Brain microvascular endothelial cell (primary cell): ENCODE data around the gene GPR78.

Experiments
- DNase-seq: peaks from one replicate; pipeline ENCODE4 v3.0.0-alpha.2; 2020
- H3K27ac ChIP-seq: fragments of 250-450 bp; sonication (Bioruptor Pico); 2 replicates; pipeline ENCODE4 v1.5.1; 2020; ENCODE audit warnings: mild to moderate bottlenecking, moderate library complexity
- H3K27me3 ChIP-seq: fragments of 250-450 bp; sonication (Bioruptor Pico); replicated peaks from 2 replicates; pipeline ENCODE4 v1.5.1; 2020; ENCODE audit warnings: mild to moderate bottlenecking
- H3K36me3 ChIP-seq: fragments of 250-450 bp; sonication (Bioruptor Pico); replicated peaks from 2 replicates; pipeline ENCODE4 v1.5.1; 2020; ENCODE audit warnings: mild to moderate bottlenecking
- H3K4me3 ChIP-seq: 2 replicates; pipeline ENCODE4 v1.5.1; 2011; ENCODE audit warnings: low read depth, mild to moderate bottlenecking, control low read depth, low read length, moderate library complexity
- in situ Hi-C: cut with HindIII; loops from 2 replicates; pipeline ENCODE4 v1.10.0; 2017; ENCODE audit warnings: low sequenced_read_pairs, low pct_ligation_motif_present
- TF ChIP-seq, protein P1 (sequence below): IDR thresholded peaks from 2 replicates; pipeline ENCODE4 v1.5.1; 2011; ENCODE audit warnings: low read depth, mild to moderate bottlenecking, moderate library complexity, low read length, control low read depth, inconsistent platforms; ENCODE audit errors: missing control alignments

GPR78 gene

DNA sequence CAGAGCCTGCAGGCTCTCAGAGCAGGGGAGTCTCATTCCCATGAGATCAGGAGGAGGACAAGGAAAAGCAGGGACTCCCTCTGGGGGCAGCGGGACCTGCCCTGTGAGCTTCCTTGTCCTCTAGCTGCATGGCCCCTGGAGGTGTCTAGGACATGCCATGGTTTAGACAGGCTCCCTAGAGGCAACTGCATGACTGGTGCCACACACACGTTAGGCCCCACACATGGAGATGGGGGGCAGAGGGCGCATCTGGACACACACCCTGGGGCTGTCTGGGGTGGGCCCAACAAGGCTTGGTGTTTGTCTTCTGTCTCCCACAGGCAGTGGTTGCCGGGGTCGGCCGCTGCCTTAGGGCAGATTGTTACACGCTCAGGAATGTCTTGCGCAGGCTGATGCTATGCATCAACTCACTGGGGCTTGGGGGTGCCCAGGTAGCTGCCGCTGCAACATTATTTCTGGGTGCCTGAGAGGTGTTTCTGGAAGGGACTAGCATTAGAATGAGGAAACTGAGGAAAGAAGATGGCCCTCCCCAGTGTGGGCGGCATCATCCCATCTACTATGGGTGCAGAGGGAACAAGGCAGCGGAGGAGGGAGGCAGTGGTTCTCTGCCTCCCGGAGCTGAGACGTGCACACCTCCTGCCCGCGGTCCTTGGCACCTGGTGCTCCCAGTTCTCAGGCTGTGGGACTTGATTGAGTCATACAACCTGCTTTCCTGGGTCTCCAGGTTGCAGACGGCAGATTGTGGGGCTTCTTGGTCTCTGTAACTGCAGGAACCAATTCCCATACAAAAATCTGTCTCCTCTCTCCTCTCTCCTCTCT lies 32.1 kb upstream of the GPR78 start:
- no peak overlapping the region for H3K4me3 ChIP-seq
- no peaks in the 10 kb centered on the region for H3K36me3 ChIP-seq
- no peaks in the 10 kb centered on the region for H3K27me3 ChIP-seq
- TF ChIP-seq, protein P1, sequence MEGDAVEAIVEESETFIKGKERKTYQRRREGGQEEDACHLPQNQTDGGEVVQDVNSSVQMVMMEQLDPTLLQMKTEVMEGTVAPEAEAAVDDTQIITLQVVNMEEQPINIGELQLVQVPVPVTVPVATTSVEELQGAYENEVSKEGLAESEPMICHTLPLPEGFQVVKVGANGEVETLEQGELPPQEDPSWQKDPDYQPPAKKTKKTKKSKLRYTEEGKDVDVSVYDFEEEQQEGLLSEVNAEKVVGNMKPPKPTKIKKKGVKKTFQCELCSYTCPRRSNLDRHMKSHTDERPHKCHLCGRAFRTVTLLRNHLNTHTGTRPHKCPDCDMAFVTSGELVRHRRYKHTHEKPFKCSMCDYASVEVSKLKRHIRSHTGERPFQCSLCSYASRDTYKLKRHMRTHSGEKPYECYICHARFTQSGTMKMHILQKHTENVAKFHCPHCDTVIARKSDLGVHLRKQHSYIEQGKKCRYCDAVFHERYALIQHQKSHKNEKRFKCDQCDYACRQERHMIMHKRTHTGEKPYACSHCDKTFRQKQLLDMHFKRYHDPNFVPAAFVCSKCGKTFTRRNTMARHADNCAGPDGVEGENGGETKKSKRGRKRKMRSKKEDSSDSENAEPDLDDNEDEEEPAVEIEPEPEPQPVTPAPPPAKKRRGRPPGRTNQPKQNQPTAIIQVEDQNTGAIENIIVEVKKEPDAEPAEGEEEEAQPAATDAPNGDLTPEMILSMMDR: no peak
- no peak for DNase-seq
- in situ Hi-C loops: no loop called here
- H3K27ac ChIP-seq: no peak overlapping the region

DNA sequence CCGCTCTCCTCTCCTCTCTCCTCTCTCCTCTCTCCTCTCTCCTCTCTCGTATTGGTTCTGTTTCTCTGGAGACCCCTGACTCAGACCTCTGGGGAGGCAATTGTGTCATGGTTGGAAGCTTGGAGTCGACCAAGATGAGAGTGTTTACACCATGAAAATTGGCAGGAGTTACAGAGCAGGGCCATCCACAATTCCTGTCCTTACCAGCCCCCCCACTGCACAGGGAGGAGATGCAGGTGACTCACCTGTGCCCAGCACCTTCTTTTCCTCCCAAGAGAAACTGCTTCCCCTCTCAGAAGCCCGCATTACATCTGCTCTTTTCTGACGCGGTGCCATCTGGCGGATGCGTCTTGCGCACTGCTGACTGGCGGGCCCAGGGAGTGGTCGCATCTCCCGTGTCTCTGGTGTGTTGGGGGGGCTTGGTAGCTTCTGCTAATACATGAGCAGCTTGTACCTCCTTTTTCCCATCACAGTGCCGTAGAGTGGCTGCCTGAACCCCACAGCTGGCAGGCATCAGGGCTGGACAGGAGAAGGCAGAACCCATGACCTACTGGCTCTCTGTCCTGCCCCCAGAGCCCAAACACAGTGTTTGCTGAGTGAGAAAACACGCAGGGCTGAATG lies 31.4 kb upstream of the GPR78 start:
- Histone ChIP-seq H3K4me3 (no peak overlapping the region), H3K36me3 (no peaks in the 10 kb centered on the region), H3K27me3 (no peaks in the 10 kb centered on the region), H3K27ac (no peak overlapping the region)
- TF ChIP-seq, protein P1: no peak
- in situ Hi-C loops: no loop called here
- no peak for DNase-seq

DNA sequence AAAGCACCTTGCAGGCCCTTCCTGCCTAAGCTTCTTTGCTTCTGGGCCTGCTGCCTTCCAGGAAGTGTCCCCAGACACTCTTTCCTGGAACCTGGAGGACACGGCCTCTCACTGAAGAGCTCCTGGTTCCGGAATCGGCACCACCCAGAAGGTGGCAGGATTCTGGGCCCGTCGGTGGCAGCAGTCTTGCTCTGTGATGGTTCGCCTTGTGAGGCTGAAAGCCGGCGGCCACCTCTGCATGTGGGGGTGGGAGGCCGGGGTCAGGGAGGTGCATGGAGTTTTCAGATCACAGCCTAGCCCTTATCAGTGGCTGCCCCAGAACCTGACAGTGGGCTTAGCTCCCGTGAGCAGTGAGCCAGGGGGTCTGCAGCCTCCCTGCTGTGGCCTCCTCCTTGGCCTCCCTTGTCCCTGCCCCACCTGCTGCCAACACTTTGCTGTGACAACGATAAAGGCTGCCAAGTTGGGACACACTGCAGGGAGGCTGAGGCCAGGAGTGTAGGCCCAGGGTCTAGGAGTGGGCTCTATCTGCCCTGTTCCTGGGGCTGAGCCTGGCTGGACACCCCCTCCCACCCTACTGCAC lies 30.8 kb upstream of the GPR78 start:
- TF ChIP-seq, protein P1: no peak
- Histone ChIP-seq H3K27me3 (no peaks in the 10 kb centered on the region), H3K27ac (no peak overlapping the region), H3K4me3 (no peak overlapping the region), H3K36me3 (no peaks in the 10 kb centered on the region)
- in situ Hi-C loops: no loop called here
- DNase-seq: no peak

DNA sequence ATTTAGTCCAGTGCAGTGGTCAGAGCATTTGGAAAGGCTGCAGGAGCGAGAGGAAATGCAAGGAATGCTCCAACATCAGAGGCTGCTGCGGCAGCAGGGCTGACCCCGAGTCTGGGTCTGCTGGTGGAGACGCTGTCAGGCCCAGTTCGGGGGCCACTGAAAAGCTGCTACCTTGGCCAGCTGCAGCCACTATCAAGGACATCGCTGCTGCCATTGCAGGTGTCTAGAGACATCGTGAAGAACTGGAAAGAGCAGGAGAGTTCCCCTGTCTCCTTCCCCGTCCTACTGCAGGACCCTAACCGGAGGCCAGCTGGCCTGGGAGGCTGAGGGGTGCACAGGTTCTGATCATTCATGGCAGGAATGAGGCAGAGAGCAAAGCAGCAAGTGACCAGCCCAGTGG lies 29.5 kb upstream of the GPR78 start:
- Histone ChIP-seq H3K36me3 (no peaks in the 10 kb centered on the region), H3K27me3 (no peaks in the 10 kb centered on the region), H3K27ac (no peak overlapping the region), H3K4me3 (no peak overlapping the region)
- no peak for DNase-seq
- in situ Hi-C loops: no loop called here
- TF ChIP-seq, protein P1: no peak

DNA sequence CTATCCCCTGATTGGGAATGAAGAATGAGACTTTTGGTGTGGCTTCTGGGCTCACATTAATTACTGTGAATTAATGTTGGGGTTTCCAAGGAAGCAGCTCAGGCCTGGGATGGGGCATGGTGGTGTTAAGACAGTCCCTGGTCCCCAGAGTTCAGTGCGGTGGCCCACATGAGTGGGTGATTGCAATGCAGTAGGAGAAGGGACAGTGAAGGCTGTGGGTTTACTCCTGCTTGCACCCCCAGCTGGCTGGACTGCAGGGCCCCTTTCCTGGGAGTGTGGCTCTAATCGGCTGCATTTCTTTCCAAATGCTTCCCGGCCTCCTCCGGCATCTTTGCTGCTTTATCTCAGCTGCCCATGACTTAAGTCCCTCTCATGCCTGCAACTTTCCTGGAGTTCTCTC lies 28.2 kb upstream of the GPR78 start:
- in situ Hi-C loops: no loop called here
- Histone ChIP-seq H3K27me3 (no peaks in the 10 kb centered on the region), H3K36me3 (no peaks in the 10 kb centered on the region), H3K27ac (no peak overlapping the region), H3K4me3 (no peak overlapping the region)
- DNase-seq: no peak
- TF ChIP-seq, protein P1: no peak
